Mesothelial cell of epicardium (in vitro differentiated cells): Measurements from ENCODE around the gene MUC6. TPM values are rescaled to one million over a fixed set of nuclear protein-coding genes. Genes with fewer than 3 reads are reported as not detected.

Source experiments
- DNase-seq, 2 experiments: peaks; one replicate each; pipeline ENCODE4 v3.0.0; 2021; ENCODE audit warnings: low spot score in 2 of 2; ENCODE audit not compliant: unreplicated experiment in 2 of 2
- H3K27ac Mint-ChIP-seq: 2 replicates; pipeline ENCODE4 v1.8.0; 2021; ENCODE audit warnings: mixed read lengths
- H3K27me3 Mint-ChIP-seq: 2 replicates; pipeline ENCODE4 v1.8.0; 2021; ENCODE audit warnings: low read depth, mixed read lengths
- H3K36me3 Mint-ChIP-seq: 2 replicates; pipeline ENCODE4 v1.8.0; 2021; ENCODE audit warnings: mixed read lengths
- H3K4me1 Mint-ChIP-seq: 2 replicates; pipeline ENCODE4 v1.8.0; 2021; ENCODE audit warnings: mixed read lengths
- H3K4me3 Mint-ChIP-seq: 2 replicates; pipeline ENCODE4 v1.8.0; 2021; ENCODE audit warnings: mild to moderate bottlenecking, moderate library complexity, mixed read lengths
- H3K9me3 Mint-ChIP-seq: 2 replicates; pipeline ENCODE4 v1.8.0; 2021; ENCODE audit warnings: mixed read lengths
- CTCF ChIP-seq: fragments of 200-600 bp; sonication (generic); IDR thresholded peaks from one replicate; pipeline ENCODE4 v1.5.0; 2021; ENCODE audit warnings: antibody characterized with exemption; ENCODE audit not compliant: unreplicated experiment
- total RNA-seq: library from RNA; stranded (reverse); gene quantifications from 3 replicates; pipeline ENCODE4 v1.2.1, GENCODE V29; 2021

The MUC6 gene
- total RNA-seq, 1 donor from 2014 or later, result not detected

DNA sequence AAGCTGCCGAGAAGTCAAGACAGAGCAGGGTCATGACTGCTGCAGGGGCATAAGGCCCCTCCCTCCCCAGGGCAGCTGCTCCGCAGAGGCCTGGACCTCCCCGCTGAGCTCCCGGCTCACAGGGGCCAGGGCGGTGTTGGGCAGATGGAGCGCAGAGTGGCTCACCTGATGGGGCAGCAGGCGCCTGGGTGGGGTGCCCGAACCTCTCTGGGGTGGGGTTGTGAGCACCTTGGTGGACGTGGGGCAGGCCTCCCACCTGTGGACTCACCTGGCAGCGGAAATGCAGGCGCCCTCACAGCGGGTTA lies 22.9 kb downstream of the MUC6 start:
- H3K36me3 Mint-ChIP-seq, result peaks cover 26% of the 10 kb centered on the region
- no peaks in the 10 kb centered on the region for H3K4me1 Mint-ChIP-seq
- no peak for TF ChIP-seq CTCF
- no peak overlapping the region for H3K27ac Mint-ChIP-seq
- no peaks in the 10 kb centered on the region for H3K27me3 Mint-ChIP-seq
- H3K9me3 Mint-ChIP-seq, result peaks cover 17% of the 10 kb centered on the region
- DNase-seq, result no peak
- no peak overlapping the region for H3K4me3 Mint-ChIP-seq

DNA sequence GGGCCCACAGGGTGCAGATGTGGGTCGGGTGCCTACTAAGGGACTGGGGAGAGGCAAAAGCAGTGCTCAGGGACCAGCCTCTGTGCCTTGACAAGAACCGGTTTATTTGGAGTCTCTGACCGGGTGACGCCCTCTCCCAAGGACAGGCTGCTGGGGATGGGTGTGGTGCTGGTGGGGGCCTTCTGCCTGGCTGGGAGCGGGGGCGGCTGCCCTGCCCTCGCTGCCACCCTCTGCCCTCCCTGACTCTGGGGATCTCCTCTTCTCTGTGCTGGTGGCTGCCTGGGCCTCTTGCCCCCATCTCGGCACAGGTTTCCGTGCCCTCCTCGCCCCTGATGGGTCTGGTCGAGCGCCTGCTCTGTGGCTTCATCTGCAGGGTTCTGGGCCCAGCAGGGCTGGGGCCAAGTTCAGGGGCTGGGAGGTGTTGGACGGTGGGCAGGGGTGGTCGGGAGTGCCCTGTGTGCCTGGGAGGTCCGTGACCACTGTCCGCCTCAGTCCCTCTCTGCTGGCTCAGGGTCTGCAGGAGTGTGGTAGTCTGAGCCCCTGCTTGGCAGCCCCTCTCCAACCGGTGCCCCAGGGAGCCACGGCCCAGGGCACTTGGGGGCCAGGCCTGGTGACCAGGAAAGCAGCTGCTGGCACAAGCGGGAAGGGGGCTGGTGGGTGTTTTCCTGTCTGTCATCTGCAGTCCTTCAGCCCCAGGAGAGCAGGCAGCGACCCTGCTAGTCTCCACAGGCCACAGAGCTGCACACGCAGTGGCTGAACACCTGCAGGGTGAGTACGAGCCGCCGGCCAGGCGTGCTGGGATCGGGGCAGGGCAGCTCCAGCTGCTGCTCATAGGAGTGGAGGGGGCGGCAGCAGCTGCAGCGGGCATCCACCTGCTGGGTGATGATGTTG lies 23.5 kb downstream of the MUC6 start:
- no peaks in the 10 kb centered on the region for H3K27me3 Mint-ChIP-seq
- H3K4me3 Mint-ChIP-seq, result no peak overlapping the region
- peaks cover 17% of the 10 kb centered on the region for H3K9me3 Mint-ChIP-seq
- no peak for TF ChIP-seq CTCF
- no peaks in the 10 kb centered on the region for H3K4me1 Mint-ChIP-seq
- H3K27ac Mint-ChIP-seq, result no peak overlapping the region
- DNase-seq, result no peak
- H3K36me3 Mint-ChIP-seq, result peaks cover 26% of the 10 kb centered on the region

GRCh38 chr11:1012291-1012690 lies 24.2 kb downstream of the MUC6 start:
- DNase-seq, result no peak
- no peak for TF ChIP-seq CTCF
- Mint-ChIP-seq H3K4me1 (no peaks in the 10 kb centered on the region), H3K27me3 (no peaks in the 10 kb centered on the region), H3K36me3 (peaks cover 21% of the 10 kb centered on the region), H3K9me3 (peaks cover 10% of the 10 kb centered on the region), H3K27ac (no peak overlapping the region), H3K4me3 (no peak overlapping the region)

DNA sequence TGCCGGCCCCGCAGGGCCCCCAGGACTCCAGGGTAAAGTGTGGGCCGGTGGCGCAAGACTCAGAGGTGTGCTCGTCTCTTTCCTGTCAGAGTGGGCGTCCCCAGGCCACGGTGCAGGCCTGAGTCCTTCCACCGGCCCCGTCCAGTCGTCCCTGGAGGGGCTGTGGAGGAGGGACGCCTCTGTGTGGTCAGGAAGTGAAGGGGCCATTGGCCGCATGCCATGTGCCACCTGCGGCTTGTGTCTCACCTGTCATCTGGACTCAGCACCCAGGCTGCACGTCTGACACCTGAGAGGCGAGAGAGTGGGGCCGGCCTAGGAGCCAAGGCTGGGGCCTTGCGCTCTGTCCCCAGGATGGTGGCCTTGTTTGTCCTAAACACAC lies 25.2 kb downstream of the MUC6 start:
- no peak for DNase-seq
- peaks cover under 1% of the 10 kb centered on the region for H3K9me3 Mint-ChIP-seq
- H3K27ac Mint-ChIP-seq, result no peak overlapping the region
- no peak for TF ChIP-seq CTCF
- no peak overlapping the region for H3K4me3 Mint-ChIP-seq
- H3K36me3 Mint-ChIP-seq, result peaks cover 12% of the 10 kb centered on the region
- no peaks in the 10 kb centered on the region for H3K4me1 Mint-ChIP-seq
- no peaks in the 10 kb centered on the region for H3K27me3 Mint-ChIP-seq

DNA sequence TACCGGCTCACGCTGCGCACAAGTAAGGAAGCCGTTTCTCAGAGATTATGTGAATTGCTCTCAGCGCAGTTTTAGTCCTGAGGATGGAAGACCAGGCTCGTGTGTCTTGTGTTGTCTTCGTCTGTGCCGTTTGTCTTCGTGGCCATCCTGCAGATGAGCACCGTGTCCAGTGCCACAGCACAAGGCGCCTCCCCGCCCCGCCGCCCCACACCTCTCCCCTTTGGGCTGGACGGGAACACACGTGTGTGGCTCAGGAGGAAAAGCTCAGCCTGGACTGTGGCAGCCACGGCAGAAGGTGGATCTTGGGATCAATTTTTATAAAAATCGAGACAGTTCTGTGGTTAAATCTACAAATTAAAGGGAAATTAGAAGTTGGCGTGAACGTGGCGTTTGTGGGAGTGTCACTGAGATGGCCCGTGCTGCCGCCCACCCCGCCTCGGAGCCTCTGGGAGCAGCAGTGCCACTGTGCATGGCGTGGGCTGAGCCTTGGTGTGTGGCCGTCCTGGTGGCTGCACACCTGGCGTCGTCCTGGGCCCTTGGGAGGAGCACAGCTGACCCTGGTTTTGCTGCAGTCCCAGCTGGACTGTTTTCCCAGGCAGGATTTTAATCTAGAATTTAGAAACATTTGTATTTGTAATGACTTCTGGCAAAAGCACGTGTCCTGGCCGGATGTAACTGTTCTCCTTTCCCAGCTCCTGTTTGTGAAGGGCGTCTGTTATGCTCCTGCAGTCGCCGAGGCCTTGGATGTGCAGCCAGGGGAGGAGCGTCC lies 25.8 kb downstream of the MUC6 start:
- Mint-ChIP-seq H3K4me1 (no peaks in the 10 kb centered on the region), H3K27ac (no peak overlapping the region), H3K9me3 (no peaks in the 10 kb centered on the region), H3K27me3 (no peaks in the 10 kb centered on the region), H3K4me3 (no peak overlapping the region), H3K36me3 (peaks cover 12% of the 10 kb centered on the region)
- DNase-seq, result no peak
- TF ChIP-seq CTCF, result no peak
